Liver (tissue), 9 donors: ENCODE results near the gene BCLAF1. TPM values are rescaled to one million over a fixed set of nuclear protein-coding genes. Genes with fewer than 3 reads are reported as not detected.

Experiments used
- DNase-seq: peaks from one replicate; pipeline ENCODE4 v3.0.0-alpha.2; 2017; ENCODE audit warnings: low spot score
- H3K27ac ChIP-seq, 2 donors: one replicate each; pipeline ENCODE4 v1.7.0; 2013; ENCODE audit warnings: inconsistent platforms in 2 of 2, low read length in 2 of 2, control low read depth in 1 of 2, low read depth in 1 of 2, mild to moderate bottlenecking in 1 of 2
- H3K27me3 ChIP-seq, 4 donors: one replicate each; pipeline versions ENCODE4 v1.6.1 to v1.7.0; 2013; ENCODE audit warnings: low read length in 3 of 4, inconsistent platforms in 1 of 4, mild to moderate bottlenecking in 1 of 4, moderate library complexity in 1 of 4; ENCODE audit not compliant: control insufficient read depth in 4 of 4, insufficient read depth in 4 of 4
- H3K36me3 ChIP-seq, 4 donors: one replicate each; pipeline versions ENCODE4 v1.6.1 to v1.7.0; 2013; ENCODE audit warnings: low read length in 3 of 4, mild to moderate bottlenecking in 3 of 4, low read depth in 1 of 4, moderate library complexity in 1 of 4; ENCODE audit not compliant: control insufficient read depth in 4 of 4, insufficient read depth in 3 of 4
- H3K4me1 ChIP-seq, 4 donors: one replicate each; pipeline versions ENCODE4 v1.6.1 to v1.7.0; 2013; ENCODE audit warnings: low read length in 3 of 4, mild to moderate bottlenecking in 3 of 4, moderate library complexity in 1 of 4; ENCODE audit not compliant: control insufficient read depth in 4 of 4, insufficient read depth in 4 of 4
- H3K4me3 ChIP-seq, 3 donors: one replicate each; pipeline versions ENCODE4 v1.6.1 to v1.7.0; 2013; ENCODE audit warnings: low read length in 3 of 3, control low read depth in 1 of 3, low read depth in 1 of 3, mild to moderate bottlenecking in 1 of 3
- H3K9ac ChIP-seq, 2 donors: one replicate each; pipeline ENCODE4 v1.7.0; 2013; ENCODE audit warnings: low read length in 2 of 2, mild to moderate bottlenecking in 2 of 2, moderate library complexity in 2 of 2, control low read depth in 1 of 2, low read depth in 1 of 2
- H3K9me3 ChIP-seq, 4 donors: one replicate each; pipeline versions ENCODE4 v1.6.1 to v1.7.0; 2013; ENCODE audit warnings: low read length in 3 of 4; ENCODE audit not compliant: control insufficient read depth in 4 of 4
- CTCF ChIP-seq: fragments of 150-350 bp; IDR thresholded peaks from 2 replicates; pipeline ENCODE4 v1.5.1; 2017; ENCODE audit warnings: improper control_type of control experiment, low read depth, low read length; ENCODE audit not compliant: missing input control
- EGR1 ChIP-seq, 2 donors: IDR thresholded peaks; 2 replicates each; pipeline ENCODE4 v1.6.1; 2016 to 2018; ENCODE audit warnings: antibody characterized with exemption in 2 of 2, low read depth in 2 of 2
- FOXA1 ChIP-seq: IDR thresholded peaks from 2 replicates; pipeline ENCODE4 v1.6.1; 2016; ENCODE audit warnings: antibody characterized with exemption
- FOXA2 ChIP-seq: IDR thresholded peaks from 2 replicates; pipeline ENCODE4 v1.6.1; 2016; ENCODE audit warnings: antibody characterized with exemption
- GABPA ChIP-seq, 2 donors: IDR thresholded peaks in 1 of 2; conservative IDR thresholded peaks in 1 of 2; 2 replicates each; pipeline ENCODE4 v1.6.1; 2016; ENCODE audit warnings: antibody characterized with exemption in 2 of 2, mild to moderate bottlenecking in 1 of 2, moderate library complexity in 1 of 2
- HNF4A ChIP-seq, 2 donors: conservative IDR thresholded peaks; 2 replicates each; pipeline ENCODE4 v1.6.1; 2016; ENCODE audit warnings: antibody characterized with exemption in 2 of 2, mild to moderate bottlenecking in 2 of 2
- HNF4G ChIP-seq: IDR thresholded peaks from 2 replicates; pipeline ENCODE4 v1.6.1; 2016; ENCODE audit warnings: antibody characterized with exemption
- JUND ChIP-seq, 2 donors: IDR thresholded peaks; 2 replicates each; pipeline ENCODE4 v1.6.1; 2016; ENCODE audit warnings: antibody characterized with exemption in 2 of 2
- NR2F2 ChIP-seq: IDR thresholded peaks from 2 replicates; pipeline ENCODE4 v1.6.1; 2016; ENCODE audit warnings: antibody characterized with exemption
- RAD21 ChIP-seq, 2 donors: IDR thresholded peaks; 2 replicates each; pipeline ENCODE4 v1.6.1; 2016; ENCODE audit warnings: antibody characterized with exemption in 2 of 2, mild to moderate bottlenecking in 2 of 2
- RXRA ChIP-seq, 2 donors: IDR thresholded peaks; 2 replicates each; pipeline ENCODE4 v1.6.1; 2017 to 2018; ENCODE audit warnings: antibody characterized with exemption in 2 of 2, mild to moderate bottlenecking in 1 of 2
- SP1 ChIP-seq: IDR thresholded peaks from 2 replicates; pipeline ENCODE4 v1.6.1; 2018; ENCODE audit warnings: antibody characterized with exemption, mild to moderate bottlenecking
- TAF1 ChIP-seq: conservative IDR thresholded peaks from 2 replicates; pipeline ENCODE4 v1.6.1; 2016; ENCODE audit warnings: antibody characterized with exemption, mild to moderate bottlenecking
- YY1 ChIP-seq: IDR thresholded peaks from 2 replicates; pipeline ENCODE4 v1.6.1; 2016; ENCODE audit warnings: antibody characterized with exemption, mild to moderate bottlenecking
- ZBTB33 ChIP-seq: IDR thresholded peaks from 2 replicates; pipeline ENCODE4 v1.6.1; 2016; ENCODE audit warnings: antibody characterized with exemption
- WGBS: extraction: QIAGEN DNeasy Blood & Tissue Kit; methylation state at CpG from one replicate; pipeline ENCODE4 v1.1.7; 2013; 5-methylcytosine and 5-hydroxymethylcytosine counted together
- polyA plus RNA-seq, 2 donors: library from polyadenylated mRNA; stranded (reverse) in 1 of 2; unstranded in 1 of 2; fragments of 200-250 nt in 1 of 2; fragments of >200 nt in 1 of 2; fragmentation: Nextera tagmentation in 1 of 2; extraction: Ambion mirVana in 1 of 2; gene quantifications; one replicate each; pipeline versions ENCODE4 v1.2.1 to v1.2.3, GENCODE V29; 2013 to 2015
- total RNA-seq, 2 donors: library from RNA; depleted of rRNA; stranded (reverse); fragments of >200 nt; gene quantifications; one replicate each; pipeline ENCODE4 v1.2.3, GENCODE V29; 2014
- TF ChIP-seq, protein P1 (sequence below): IDR thresholded peaks from 2 replicates; pipeline ENCODE4 v1.6.1; 2016; ENCODE audit warnings: antibody characterized with exemption
- TF ChIP-seq, protein P2 (sequence below): IDR thresholded peaks from 2 replicates; pipeline ENCODE4 v1.6.1; 2016; ENCODE audit warnings: antibody characterized with exemption
- TF ChIP-seq, protein P3 (sequence below): IDR thresholded peaks from 2 replicates; pipeline ENCODE4 v1.6.1; 2016; ENCODE audit warnings: antibody characterized with exemption, mild to moderate bottlenecking
- donor health status: healthy.
- donor health status: healthy.
- donor health status: healthy.
- donor health status: healthy.
- donor health status: healthy.

BCLAF1 gene
- total and polyA plus RNA-seq, 4 donors: 11.7 to 60.5 (median 38.0) TPM

- no peak overlapping the region for H3K4me3 ChIP-seq
- no peaks in the 10 kb centered on the region for H3K9me3 ChIP-seq
- H3K27ac ChIP-seq: no peak overlapping the region
- no peaks in the 10 kb centered on the region for H3K4me1 ChIP-seq
- TF ChIP-seq TAF1 (no peak), CTCF (no peak), EGR1 (IDR thresholded peaks at IDR 0.05; ENCODE audit: low read depth in 2 of 2) (no peak), SP1 (no peak), ZBTB33 (no peak), NR2F2 (no peak), GABPA (IDR thresholded peaks at IDR 0.05 in 1 of 2, conservative IDR thresholded peaks at IDR 0.05 in 1 of 2) (no peak), RAD21 (IDR thresholded peaks at IDR 0.05) (no peak), FOXA1 (no peak), RXRA (IDR thresholded peaks at IDR 0.05) (no peak), HNF4G (no peak), YY1 (no peak), JUND (IDR thresholded peaks at IDR 0.05) (no peak), FOXA2 (no peak), HNF4A (conservative IDR thresholded peaks at IDR 0.05) (no peak)
- TF ChIP-seq, protein P1, sequence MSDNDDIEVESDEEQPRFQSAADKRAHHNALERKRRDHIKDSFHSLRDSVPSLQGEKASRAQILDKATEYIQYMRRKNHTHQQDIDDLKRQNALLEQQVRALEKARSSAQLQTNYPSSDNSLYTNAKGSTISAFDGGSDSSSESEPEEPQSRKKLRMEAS: no peak
- TF ChIP-seq, protein P2, sequence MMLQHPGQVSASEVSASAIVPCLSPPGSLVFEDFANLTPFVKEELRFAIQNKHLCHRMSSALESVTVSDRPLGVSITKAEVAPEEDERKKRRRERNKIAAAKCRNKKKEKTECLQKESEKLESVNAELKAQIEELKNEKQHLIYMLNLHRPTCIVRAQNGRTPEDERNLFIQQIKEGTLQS: no peak
- TF ChIP-seq, protein P3, sequence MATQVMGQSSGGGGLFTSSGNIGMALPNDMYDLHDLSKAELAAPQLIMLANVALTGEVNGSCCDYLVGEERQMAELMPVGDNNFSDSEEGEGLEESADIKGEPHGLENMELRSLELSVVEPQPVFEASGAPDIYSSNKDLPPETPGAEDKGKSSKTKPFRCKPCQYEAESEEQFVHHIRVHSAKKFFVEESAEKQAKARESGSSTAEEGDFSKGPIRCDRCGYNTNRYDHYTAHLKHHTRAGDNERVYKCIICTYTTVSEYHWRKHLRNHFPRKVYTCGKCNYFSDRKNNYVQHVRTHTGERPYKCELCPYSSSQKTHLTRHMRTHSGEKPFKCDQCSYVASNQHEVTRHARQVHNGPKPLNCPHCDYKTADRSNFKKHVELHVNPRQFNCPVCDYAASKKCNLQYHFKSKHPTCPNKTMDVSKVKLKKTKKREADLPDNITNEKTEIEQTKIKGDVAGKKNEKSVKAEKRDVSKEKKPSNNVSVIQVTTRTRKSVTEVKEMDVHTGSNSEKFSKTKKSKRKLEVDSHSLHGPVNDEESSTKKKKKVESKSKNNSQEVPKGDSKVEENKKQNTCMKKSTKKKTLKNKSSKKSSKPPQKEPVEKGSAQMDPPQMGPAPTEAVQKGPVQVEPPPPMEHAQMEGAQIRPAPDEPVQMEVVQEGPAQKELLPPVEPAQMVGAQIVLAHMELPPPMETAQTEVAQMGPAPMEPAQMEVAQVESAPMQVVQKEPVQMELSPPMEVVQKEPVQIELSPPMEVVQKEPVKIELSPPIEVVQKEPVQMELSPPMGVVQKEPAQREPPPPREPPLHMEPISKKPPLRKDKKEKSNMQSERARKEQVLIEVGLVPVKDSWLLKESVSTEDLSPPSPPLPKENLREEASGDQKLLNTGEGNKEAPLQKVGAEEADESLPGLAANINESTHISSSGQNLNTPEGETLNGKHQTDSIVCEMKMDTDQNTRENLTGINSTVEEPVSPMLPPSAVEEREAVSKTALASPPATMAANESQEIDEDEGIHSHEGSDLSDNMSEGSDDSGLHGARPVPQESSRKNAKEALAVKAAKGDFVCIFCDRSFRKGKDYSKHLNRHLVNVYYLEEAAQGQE: no peak
- no peaks in the 10 kb centered on the region for H3K36me3 ChIP-seq
- H3K9ac ChIP-seq: no peak overlapping the region
- no peaks in the 10 kb centered on the region for H3K27me3 ChIP-seq
- 93% methylated on average over 5 of the region's 5 CpGs for WGBS
- DNase-seq: no peak
Measured at GRCh38 chr6:136244061-136244616, 45.5 kb downstream of the BCLAF1 start.
